ENCODE data around the gene ITPRID1.

DNA sequence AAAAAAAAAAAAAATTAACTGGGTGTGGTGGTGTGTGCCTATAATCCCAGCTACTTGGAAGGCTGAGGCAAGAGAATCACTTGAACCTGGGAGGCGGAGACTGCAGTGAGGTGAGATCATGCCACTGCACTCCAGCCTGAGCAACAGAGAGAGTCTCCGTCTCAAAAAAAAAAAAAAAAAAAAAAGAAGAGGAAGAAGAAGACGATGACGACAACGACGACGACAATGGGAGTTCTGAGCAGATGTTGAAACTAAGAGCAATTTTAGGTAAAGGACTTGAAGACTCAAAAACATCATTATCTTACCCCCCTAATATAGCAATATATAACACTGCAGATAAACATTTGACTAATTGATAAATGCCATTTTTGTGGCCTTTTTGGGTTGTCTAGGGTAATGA, 133.6 kb downstream of the ITPRID1 start:
- no peak for TF ChIP-seq EZH2phosphoT487 (IDR thresholded peaks at IDR 0.05; ENCODE audit: borderline replicate concordance)
- TF ChIP-seq, protein P1, sequence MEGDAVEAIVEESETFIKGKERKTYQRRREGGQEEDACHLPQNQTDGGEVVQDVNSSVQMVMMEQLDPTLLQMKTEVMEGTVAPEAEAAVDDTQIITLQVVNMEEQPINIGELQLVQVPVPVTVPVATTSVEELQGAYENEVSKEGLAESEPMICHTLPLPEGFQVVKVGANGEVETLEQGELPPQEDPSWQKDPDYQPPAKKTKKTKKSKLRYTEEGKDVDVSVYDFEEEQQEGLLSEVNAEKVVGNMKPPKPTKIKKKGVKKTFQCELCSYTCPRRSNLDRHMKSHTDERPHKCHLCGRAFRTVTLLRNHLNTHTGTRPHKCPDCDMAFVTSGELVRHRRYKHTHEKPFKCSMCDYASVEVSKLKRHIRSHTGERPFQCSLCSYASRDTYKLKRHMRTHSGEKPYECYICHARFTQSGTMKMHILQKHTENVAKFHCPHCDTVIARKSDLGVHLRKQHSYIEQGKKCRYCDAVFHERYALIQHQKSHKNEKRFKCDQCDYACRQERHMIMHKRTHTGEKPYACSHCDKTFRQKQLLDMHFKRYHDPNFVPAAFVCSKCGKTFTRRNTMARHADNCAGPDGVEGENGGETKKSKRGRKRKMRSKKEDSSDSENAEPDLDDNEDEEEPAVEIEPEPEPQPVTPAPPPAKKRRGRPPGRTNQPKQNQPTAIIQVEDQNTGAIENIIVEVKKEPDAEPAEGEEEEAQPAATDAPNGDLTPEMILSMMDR (conservative IDR thresholded peaks at IDR 0.05; ENCODE audit: low read length): no peak
